Measurements from ENCODE around the gene KRI1. TPM values are rescaled to one million over a fixed set of nuclear protein-coding genes. Genes with fewer than 3 reads are reported as not detected.

KRI1 gene
- total and polyA plus RNA-seq, 9 donors, result 12.3 to 28.9 (median 23.6) TPM

DNA sequence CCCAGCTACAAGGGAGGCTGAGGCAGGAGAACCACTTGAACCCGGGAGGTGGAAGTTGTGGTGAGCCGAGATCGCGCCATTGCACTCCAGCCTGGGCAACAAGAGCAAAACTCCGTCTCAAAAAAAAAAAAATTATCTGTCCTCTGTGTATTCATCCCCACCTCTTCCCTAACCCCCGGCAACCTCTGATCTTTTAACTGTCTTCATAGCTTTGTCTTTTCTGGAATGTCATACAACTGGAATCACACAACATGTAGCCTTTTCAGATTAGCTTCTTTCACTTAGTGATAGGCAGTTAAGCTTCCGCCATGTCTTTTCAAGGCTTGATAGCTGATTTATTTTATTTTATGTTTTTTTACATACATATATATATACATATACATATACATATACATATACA is 40.2 kb downstream of the KRI1 start:
- 87 to 94% (median 90%) methylated on average over 7 of the region's 7 CpGs for WGBS, 3 donors
- intact Hi-C loops (cut with DNase I), result no loop called here
- no peak for DNase-seq
- no peak overlapping the region for H3K4me3 ChIP-seq
- no peaks in the 10 kb centered on the region for H3K9me3 ChIP-seq
- H3K36me3 ChIP-seq, result no peaks in the 10 kb centered on the region
- TF ChIP-seq, protein P1, sequence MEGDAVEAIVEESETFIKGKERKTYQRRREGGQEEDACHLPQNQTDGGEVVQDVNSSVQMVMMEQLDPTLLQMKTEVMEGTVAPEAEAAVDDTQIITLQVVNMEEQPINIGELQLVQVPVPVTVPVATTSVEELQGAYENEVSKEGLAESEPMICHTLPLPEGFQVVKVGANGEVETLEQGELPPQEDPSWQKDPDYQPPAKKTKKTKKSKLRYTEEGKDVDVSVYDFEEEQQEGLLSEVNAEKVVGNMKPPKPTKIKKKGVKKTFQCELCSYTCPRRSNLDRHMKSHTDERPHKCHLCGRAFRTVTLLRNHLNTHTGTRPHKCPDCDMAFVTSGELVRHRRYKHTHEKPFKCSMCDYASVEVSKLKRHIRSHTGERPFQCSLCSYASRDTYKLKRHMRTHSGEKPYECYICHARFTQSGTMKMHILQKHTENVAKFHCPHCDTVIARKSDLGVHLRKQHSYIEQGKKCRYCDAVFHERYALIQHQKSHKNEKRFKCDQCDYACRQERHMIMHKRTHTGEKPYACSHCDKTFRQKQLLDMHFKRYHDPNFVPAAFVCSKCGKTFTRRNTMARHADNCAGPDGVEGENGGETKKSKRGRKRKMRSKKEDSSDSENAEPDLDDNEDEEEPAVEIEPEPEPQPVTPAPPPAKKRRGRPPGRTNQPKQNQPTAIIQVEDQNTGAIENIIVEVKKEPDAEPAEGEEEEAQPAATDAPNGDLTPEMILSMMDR (IDR thresholded peaks at IDR 0.05), result no peak
- no peaks in the 10 kb centered on the region for H3K4me1 ChIP-seq (ENCODE audit: insufficient read depth)
- H3K27ac ChIP-seq, result no peak overlapping the region
- no peaks in the 10 kb centered on the region for H3K27me3 ChIP-seq

DNA sequence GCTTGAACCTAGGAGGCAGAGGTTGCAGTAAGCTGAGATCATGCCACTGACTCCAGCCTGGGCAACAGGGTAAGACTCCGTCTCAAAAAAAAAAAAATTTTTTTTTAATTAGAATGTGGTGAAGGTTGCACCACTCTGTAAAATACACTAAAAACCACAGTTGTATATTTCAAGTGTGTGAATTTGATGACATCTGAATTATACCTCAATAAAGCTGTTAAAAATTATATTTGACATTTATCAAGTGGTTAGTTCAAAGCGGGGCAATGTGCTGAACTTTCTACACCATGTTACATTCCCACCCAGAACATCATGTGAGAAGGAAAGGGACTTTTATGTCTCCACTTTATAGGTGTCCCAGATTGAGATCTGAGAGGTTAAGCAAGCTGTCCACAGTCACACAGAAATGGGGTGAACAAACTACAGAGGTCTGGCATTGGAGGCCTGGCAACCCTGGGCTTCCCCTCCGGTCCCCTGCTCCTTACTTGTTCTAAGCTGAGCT is 42.6 kb downstream of the KRI1 start:
- 64 to 71% (median 66%) methylated on average over 3 of the region's 3 CpGs for WGBS, 3 donors
- Histone ChIP-seq H3K27ac (no peak overlapping the region), H3K9me3 (no peaks in the 10 kb centered on the region), H3K4me3 (no peak overlapping the region), H3K27me3 (no peaks in the 10 kb centered on the region), H3K4me1 (ENCODE audit: insufficient read depth) (no peaks in the 10 kb centered on the region), H3K36me3 (no peaks in the 10 kb centered on the region)
- intact Hi-C loops (cut with DNase I), result no loop called here
- TF ChIP-seq EP300 (IDR thresholded peaks at IDR 0.05) (no peak), POLR2A (IDR thresholded peaks at IDR 0.05) (no peak)
- TF ChIP-seq, protein P1 (IDR thresholded peaks at IDR 0.05), result no peak
- no peak for DNase-seq

DNA sequence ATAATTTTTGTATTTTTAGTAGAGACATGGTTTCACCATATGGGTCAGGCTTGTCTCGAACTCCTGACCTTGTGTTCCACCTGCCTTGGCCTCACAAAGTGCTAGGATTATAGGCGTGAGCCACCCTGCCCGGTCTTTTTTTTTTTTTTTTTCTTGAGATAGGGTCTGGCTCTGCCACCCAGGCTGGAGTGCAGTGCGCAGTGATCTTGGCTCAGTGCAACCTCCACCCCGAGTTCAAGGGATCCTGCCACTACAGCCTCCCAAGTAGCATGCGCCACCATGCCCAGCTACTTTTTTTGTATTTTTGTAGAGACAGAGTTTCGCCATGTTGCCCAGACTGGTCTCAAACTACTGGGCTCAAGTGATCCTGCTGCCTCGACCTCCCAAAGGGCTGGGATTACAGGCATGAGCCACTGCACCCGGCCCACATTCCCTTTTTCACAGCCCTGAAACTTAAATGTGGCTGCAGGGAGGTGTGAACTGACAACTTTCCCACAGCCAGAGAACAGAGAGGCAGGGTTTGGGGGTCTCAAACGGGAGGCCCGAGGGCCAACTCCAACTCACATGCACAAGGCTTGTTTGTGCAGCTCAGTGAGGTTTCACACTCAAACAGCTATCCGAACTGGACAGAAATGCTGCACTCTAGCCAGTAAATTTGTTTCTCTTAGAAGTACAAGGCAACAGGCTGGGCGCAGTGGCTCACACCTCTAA is 44.2 kb downstream of the KRI1 start:
- H3K27me3 ChIP-seq, result peaks cover 4% of the 10 kb centered on the region
- intact Hi-C loops (cut with DNase I), result no loop called here
- DNase-seq, result no peak

DNA sequence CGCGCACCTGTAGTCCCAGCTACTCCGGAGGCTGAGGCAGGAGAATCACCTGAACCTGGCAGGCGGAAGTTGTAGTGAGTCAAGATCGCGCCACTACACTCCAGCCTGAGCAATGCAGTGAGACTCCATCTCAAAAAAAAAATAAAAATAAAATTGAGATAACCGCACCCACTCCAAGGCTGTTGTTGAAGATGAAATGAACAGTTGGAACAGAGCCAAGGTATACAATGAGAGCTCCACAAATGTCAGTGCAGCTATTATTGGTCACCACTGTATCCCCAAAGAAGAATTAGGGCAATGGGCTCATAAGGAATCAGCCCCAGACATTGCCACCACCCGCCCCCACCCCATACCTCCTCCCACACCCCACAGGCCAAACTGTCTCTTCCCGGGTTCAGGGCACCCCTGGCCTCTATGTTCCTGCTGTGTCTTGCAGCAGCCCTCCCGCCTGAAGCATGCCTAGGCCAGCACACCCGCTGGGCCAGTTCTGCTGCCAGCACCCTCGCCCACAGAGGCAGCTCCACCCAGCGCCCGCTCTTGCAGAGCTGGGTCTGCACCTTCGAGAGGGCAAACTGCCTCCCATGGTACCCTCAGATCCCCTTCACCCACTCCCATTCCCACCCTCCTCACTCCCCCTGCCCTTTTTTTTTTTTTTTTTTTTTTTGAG is 45.0 kb downstream of the KRI1 start:
- Histone ChIP-seq H3K9me3 (no peaks in the 10 kb centered on the region), H3K27ac (no peak overlapping the region), H3K4me1 (ENCODE audit: insufficient read depth) (peaks cover 3% of the 10 kb centered on the region), H3K36me3 (no peaks in the 10 kb centered on the region), H3K4me3 (no peak overlapping the region), H3K27me3 (peaks cover 4% of the 10 kb centered on the region)
- WGBS, 3 donors, result 74 to 81% (median 81%) methylated on average over 15 of the region's 15 CpGs
- intact Hi-C loops (cut with DNase I), result no loop called here
- TF ChIP-seq, protein P1 (IDR thresholded peaks at IDR 0.05), result no peak
- no peak for TF ChIP-seq EP300 (IDR thresholded peaks at IDR 0.05)
- TF ChIP-seq POLR2A (IDR thresholded peaks at IDR 0.05), result no peak
- DNase-seq, result no peak

More for the DNA sequence above, 44.2 kb downstream of the KRI1 start:
- Histone ChIP-seq H3K36me3 (no peaks in the 10 kb centered on the region), H3K4me3 (no peak overlapping the region), H3K27ac (no peak overlapping the region), H3K4me1 (ENCODE audit: insufficient read depth) (peaks cover 3% of the 10 kb centered on the region), H3K9me3 (no peaks in the 10 kb centered on the region)
- 73 to 77% (median 76%) methylated on average over 13 of the region's 13 CpGs for WGBS, 3 donors
- TF ChIP-seq POLR2A (IDR thresholded peaks at IDR 0.05) (no peak), EP300 (IDR thresholded peaks at IDR 0.05) (no peak)
- TF ChIP-seq, protein P1 (IDR thresholded peaks at IDR 0.05), result no peak

Measured in ovary (tissue), 9 donors.